Measurements from ENCODE around the gene EYA2.

- TF ChIP-seq CTCF (IDR thresholded peaks at IDR 0.05; ENCODE audit: poor library complexity) (peak; percentile 88), EZH2 (IDR thresholded peaks at IDR 0.05; ENCODE audit: borderline replicate concordance) (no peak)
These were observed 301.7 kb downstream of the EYA2 start for GRCh38 chr20:47196091-47197081.

All from hepatocyte (in vitro differentiated cells).